GM12892 (cell line): ENCODE results near the gene CCDC50.

Source experiments
- POLR2A ChIP-seq: IDR thresholded peaks from 2 replicates; pipeline ENCODE4 v1.6.1; 2011; ENCODE audit warnings: low read depth, low read length, control low read depth
- POLR2AphosphoS5 ChIP-seq: IDR thresholded peaks from 2 replicates; pipeline ENCODE4 v1.6.1; 2011; ENCODE audit warnings: low read depth, low read length, control low read depth

DNA sequence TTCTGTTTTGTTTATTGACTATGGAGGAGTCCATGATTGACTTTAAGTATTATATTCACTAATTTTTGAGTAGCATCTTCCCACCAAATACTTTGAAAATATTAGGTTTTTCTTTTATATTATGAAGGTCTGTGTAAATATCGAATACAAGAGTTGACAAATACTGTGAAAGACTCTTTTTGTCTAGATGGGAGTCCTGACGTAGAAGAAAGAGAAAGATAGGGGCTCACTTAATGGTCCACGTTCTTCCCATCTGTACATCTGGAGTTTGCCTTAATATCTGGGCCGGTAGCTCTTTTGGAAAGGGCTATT, 8.9 kb downstream of the CCDC50 start:
- no peak for TF ChIP-seq POLR2A
- TF ChIP-seq POLR2AphosphoS5 = no peak
